ENCODE results near the gene PRRT2.
"Not testable (repeated sequence)": the region's sequence is repeated elsewhere in the genome, so short reads cannot be mapped to it uniquely, and the experiment has no call there.

The PRRT2 gene

DNA sequence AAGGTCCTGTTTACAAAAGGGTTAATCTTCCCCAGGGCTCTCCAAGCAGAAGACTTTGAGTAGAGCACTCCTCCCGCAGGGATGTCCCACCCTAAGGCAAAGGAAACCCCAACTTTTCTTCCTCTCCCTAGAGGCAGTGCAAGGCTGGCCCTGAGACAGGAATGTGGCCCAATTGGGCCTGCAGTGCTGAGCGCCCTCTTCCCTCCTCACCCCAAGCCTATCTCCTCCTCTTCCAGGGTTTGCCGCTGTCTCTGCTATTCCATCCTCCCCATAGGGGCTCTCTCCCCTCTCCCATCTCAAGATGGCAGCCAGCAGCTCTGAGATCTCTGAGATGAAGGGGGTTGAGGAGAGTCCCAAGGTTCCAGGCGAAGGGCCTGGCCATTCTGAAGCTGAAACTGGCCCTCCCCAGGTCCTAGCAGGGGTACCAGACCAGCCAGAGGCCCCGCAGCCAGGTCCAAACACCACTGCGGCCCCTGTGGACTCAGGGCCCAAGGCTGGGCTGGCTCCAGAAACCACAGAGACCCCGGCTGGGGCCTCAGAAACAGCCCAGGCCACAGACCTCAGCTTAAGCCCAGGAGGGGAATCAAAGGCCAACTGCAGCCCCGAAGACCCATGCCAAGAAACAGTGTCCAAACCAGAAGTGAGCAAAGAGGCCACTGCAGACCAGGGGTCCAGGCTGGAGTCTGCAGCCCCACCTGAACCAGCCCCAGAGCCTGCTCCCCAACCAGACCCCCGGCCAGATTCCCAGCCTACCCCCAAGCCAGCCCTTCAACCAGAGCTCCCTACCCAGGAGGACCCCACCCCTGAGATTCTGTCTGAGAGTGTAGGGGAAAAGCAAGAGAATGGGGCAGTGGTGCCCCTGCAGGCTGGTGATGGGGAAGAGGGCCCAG, 1.0 kb downstream of the PRRT2 start:
- no peak for DNase-seq (ENCODE audit: low read depth)

DNA sequence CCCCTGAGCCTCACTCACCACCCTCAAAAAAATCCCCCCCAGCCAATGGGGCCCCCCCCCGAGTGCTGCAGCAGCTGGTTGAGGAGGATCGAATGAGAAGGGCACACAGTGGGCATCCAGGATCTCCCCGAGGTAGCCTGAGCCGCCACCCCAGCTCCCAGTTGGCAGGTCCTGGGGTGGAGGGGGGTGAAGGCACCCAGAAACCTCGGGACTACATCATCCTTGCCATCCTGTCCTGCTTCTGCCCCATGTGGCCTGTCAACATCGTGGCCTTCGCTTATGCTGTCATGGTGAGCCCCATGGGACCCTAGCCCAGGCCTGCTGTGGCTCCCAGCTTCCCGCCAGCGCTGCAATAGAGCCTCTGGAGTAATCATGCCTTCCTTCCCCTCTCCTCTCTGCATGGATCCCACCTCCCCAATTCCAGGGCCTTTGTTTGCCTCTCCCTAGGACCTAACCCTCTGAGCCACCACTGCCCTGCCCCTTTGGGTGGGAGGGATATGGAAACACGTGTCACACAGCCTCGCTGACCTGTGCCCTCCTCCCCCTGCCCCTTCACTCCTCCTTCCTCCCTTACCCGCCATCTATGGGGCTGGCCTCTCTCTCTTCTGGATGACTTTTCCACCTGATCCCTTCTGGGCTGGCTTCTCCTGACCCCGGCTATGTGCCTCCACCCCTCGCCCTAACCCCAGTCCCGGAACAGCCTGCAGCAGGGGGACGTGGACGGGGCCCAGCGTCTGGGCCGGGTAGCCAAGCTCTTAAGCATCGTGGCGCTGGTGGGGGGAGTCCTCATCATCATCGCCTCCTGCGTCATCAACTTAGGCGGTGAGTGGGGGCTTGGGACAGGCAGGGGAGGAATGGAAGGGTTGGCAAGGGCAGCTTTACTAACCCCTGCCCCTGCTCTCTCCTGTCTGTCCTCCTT, 1.9 kb downstream of the PRRT2 start:
- no peak for DNase-seq (ENCODE audit: low read depth)

DNA sequence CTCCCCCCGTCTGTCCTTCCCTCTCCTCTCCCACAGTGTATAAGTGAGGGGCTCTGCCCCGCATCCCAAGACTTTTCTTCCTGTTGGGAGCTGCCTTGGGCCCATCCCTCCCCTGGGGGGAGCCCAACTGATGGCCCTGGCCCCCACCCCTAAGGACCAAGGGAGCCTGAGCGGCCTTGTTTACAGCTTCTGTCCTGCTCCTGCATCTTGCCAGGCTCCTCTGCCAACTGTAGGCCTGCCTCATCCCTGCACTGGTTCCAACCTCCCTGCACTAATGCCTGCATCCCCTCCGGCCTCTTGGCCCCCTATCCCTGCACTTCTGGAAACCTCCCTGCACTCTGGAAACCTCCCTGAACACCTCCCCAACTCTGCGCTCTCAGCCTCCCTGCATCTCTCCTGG, 2.6 kb downstream of the PRRT2 start:
- no peak for DNase-seq (ENCODE audit: low read depth)

DNA sequence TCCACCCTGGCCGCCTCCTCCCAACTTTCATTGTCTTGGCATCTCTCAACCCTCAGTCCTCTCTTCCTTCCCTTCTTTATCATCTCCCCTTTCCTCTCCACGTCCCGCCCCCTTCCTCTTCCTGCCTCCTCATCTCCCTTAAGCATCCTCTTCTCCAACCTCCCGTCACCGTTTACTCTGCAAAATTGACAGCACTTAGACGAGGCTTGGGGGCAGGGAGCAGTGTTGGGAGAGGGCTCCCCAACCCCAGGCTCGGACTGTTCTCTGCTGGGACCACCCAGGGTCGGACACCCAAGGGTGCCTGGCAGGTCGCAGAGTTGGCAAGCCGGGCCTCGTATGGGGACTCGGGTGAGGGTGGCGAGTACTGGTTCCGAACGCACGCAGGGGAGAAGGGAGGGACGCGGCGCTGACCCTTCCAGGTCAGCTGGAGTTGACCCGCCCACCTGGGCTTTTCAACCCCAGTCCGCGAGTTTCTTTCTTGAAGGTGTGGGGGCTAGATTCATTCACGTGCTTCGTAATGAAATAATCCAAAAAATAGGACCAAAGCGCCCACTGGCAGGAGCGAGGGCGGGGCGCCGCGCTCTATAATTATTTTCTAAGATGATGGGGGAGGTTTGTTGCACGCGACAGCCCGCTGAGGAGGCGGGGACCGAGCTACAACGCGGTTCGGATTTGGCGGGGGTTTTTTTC, 3.2 kb downstream of the PRRT2 start:
- DNase-seq (ENCODE audit: low read depth): no peak

DNA sequence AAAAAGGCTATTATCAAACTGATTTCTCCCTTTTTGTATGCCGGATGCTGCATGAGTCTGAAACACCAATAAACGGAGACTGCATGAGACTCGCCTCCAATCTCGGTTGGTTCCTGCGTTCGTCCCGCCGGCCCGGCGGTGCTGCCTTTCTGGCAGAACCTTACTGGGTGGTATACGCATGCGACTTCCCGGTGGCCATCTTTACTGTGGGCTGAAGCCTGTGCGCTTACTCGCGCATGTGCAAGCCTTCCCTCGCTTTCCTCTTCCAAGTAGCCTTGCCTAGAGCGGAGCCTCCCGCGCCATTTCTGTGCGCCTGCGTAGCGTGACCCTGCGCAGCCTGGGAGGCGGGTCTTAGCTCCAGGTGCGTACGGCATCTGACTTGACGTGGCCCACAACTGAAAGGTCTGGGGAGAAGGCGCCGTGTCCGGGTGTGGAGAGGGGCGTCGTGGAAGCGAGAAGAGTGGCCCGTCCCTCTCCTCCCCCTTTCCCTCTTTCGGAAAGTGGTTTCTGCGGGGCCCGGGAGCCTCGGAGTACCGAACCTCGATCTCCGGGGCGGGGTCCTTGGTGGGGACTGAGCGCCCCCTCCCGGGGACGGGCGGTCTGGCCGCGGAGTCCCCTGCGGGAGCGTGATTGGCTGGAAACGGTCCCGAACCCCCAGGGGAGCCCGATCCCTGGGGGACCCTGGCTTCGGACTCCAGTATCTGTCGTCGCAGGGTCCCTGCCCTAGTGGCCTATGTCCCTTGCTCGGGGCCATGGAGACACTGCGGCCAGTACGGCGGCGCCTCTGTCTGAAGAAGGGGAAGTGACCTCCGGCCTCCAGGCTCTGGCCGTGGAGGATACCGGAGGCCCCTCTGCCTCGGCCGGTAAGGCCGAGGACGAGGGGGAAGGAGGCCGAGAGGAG, 4.0 kb downstream of the PRRT2 start, which contains the start of gene PAGR1:
TSS of gene PAGR1 (plus strand) at position 360 of the 901 bp plus-strand sequence. CDS start at position 734, 374 bp downstream.
- DNase-seq (ENCODE audit: low read depth): peak; percentile 99

DNA sequence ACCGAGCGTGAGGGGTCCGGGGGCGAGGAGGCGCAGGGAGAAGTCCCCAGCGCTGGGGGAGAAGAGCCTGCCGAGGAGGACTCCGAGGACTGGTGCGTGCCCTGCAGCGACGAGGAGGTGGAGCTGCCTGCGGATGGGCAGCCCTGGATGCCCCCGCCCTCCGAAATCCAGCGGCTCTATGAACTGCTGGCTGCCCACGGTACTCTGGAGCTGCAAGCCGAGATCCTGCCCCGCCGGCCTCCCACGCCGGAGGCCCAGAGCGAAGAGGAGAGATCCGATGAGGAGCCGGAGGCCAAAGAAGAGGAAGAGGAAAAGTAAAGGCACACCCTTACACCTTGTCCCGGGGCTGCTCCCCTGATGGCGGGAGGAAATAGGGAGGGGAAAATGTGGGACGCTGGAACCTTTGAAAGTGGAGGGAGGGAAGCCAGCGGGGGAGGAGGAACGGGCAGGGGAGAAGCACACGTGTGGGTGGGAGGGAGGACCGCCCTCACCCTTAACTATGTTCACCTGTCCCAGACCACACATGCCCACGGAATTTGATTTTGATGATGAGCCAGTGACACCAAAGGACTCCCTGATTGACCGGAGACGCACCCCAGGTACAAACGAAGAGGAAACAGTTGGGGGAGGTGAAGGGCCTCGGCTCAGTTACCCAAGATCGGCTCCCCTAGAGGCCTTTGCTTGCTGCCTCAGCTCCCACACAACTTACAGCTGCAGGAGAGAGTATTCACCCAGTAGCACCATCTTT, 4.9 kb downstream of the PRRT2 start:
- DNase-seq (ENCODE audit: low read depth): no peak

DNA sequence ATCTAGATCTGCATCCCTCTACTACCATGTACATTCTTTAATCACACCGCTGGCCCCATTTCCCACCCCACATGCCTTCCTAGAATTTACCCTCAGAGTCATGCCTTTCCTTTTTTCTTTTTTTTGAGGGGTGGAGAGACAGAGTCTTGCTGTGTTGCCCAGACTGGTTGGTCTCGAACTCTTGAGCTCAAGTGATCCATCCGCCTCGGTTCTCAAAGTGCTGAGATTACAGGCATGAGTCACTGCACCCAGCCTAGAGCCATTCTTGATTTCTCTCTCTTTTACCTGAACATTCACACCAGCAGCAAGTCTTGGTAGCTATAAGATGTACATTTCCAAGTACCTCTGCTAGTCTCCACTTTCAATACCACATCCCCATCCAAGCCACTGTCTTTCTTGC, 6.1 kb downstream of the PRRT2 start:
- DNase-seq (ENCODE audit: low read depth): no peak

DNA sequence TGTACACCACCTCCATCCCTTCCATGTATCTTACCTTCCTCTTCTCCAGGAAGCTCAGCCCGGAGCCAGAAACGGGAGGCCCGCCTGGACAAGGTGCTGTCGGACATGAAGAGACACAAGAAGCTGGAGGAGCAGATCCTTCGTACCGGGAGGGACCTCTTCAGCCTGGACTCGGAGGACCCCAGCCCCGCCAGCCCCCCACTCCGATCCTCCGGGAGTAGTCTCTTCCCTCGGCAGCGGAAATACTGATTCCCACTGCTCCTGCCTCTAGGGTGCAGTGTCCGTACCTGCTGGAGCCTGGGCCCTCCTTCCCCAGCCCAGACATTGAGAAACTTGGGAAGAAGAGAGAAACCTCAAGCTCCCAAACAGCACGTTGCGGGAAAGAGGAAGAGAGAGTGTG, 7.5 kb downstream of the PRRT2 start:
- no peak for DNase-seq (ENCODE audit: low read depth)

DNA sequence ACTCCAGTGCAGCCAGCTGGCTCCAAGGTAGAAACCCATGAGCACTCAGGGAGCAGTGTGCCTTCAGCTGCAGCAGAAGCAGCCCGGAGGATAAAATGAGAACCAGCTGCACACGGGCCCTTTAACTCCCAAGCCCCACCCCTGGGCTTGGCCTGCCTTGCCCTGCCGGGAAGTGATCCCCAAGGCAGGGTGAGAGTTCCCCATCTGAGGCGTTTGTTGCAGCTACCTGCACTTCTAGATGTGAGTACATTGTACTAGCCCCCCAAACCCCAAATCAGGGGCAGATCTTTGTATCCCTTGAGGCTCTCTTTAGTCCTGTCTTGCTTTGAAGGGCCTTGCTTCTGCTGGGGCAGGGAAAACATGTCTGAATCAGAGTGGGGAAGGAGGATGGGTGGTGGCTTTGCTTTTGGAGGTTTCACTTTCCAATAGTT, 8.3 kb downstream of the PRRT2 start, which contains the start of gene MVP:
TSS of gene MVP (plus strand) at position 192 of the 431 bp plus-strand sequence. CDS start 10,088 bp downstream, outside the sequence.
- DNase-seq (ENCODE audit: low read depth): no peak

DNA sequence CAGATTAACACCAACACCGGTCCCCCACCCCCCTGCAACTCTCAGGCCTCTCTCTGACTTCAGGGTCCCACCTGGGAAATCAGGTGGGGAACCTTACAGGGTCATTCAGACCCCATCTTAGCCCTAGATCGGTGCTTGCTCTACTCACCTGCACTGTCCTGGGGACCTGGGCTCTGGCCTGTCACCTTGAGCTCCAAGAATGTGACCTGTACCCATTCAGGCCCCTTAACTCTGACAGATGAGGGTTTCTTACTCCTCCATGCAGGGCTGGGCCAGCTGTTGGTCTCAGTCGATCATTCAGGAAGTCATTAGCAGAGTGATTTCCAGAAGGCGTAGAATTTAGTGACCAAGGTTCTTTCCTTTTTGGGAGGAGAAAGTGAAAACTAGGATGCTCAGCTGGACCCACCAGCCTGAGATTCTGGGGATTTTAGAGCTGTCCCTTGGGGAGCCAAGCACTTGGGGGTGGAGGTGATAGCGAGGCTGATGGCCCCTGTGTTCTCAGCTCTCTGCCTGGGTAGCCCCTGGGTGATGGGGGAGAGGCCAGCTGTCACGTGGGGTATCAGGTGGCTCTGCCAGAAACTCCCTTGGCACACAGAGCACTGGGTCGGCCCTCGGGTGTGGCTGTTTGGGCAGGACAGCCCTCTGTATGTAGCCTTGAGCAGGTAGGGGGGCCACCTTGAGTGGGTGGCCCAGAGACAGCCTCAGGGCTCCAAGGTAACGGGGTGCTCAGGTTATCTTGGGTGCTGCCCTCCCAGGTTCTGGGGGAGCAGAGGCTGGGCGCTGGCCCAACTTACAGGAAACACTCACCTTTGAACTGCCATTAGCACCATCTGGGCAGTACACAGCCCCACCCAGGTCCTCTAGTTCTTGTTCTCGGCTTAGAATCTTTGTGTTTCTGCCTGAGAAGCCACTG, 9.0 kb downstream of the PRRT2 start:
- DNase-seq (ENCODE audit: low read depth): no peak

DNA sequence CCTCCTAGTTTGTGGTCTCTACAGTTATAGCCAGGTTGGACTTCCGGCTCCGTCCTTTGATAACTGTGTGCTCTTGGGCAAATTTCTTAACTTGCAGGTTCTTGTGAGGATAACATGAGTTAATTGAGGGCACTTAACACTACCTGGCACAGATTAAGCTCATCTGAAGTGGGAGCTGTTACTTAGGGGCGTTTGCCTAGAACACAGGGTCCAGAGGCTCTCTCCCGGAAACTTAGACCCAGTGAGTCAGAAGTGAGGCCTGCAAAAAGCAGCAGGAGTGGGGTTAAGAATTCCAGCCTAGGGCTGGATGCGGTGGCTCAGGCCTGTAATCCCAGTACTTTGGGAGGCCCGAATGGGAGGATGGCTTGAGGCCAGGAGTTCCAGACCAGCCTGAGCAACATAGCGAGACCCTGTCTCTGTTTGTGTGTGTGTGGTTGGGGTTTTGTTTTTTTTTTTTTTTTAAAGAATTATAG, 9.7 kb downstream of the PRRT2 start:
- no peak for DNase-seq (ENCODE audit: low read depth)

DNA sequence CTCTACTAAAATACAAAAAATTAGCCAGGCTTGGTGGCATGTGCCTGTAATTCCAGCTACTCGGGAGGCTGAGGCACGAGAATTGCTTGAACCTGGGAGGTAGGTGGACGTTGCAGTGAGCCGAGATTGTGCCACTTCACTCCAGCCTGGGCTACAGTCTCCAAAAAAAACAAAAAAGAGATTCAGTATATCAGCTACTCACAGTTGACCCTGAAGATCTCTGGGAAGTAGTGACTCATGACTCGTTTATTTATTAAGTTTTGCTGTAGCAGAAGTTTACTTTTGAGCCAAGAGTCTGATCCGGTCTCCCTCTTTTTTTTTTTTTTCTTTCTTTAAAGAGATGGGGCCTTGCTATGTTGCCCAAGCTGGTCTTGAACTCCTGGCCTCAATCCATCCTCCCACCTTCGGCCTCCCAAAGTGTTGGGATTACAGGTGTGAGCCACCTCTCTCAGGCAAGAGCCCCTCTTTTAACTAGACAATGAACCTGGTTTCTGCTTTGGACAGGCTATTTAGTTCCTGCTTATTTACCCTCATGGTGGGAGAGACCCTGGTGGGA, 12.7 kb downstream of the PRRT2 start:
- DNase-seq (ENCODE audit: low read depth): no peak

DNA sequence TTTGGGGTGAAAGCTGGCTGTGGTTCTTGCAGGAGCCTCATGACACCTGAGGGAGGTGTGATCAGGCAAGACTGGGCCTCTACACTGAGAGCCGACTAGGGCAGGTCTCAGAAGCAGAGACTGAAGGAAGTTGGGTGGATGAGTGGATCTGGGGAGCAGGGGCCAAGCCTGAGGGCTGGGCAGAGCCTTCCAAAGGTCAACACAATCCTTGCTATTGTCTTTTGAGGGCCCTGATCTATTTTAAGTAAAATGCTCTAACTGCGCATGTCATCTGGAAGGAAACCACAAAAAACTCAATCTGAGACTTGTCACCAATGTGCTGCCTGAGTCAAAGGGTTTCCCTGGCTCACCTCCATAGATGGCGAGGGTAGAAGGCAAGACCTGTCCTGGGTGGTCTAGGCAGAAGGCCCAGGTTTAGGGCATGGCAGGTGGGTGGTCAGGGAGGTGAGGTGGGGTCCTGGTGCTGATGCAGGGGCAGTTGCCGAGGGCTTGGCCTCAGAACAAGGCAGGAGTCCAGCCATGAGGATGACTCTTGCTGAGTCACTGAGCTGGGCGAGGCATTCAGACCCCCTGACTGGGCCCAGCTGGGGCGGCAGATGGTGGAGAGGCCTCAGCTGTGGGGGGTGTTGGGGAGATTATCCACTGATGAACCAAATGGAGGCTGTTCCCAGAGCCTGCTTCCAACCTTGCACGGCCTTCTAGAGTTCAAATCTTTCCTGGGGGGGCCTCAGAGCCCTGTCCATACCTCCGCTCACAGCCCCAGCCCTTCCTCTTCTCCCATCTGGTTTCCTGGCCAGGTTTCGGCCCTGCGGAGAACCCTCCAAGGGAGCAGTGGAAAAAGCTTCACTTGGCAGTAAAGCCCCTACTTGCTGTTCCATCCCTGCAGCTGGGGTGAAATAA, 13.4 kb downstream of the PRRT2 start:
- no peak for DNase-seq (ENCODE audit: low read depth)

DNA sequence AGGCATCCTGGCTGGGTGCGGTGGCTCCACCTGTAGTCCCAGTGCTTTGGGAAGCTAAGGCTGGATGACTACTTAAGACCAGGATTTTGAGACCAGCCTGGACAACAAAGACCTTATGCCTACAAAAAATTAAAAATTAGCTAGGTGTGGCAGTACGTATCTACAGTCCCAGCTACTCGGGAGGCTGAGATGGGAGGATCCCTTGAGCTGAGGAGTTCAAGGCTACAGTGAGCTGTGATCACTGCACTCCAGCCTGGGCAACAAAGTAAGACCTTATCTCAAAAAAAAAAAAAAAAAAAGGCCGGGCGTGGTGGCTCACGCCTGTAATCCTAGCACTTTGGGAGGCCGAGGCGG, 14.3 kb downstream of the PRRT2 start:
- DNase-seq (ENCODE audit: low read depth): no peak

DNA sequence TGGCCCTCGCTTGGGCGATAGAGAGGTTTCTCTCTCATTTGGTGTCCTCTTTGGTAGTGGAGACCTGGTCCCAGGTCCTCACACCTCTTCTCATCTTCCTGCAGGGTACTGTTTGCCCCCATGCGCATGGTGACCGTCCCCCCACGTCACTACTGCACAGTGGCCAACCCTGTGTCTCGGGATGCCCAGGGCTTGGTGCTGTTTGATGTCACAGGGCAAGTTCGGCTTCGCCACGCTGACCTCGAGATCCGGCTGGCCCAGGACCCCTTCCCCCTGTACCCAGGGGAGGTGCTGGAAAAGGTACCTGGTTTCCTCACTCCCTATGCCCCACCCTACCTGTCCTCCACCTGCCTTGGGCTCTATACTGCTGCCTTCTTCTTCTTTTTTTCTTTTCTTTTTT, 18.8 kb downstream of the PRRT2 start:
- no peak for DNase-seq (ENCODE audit: low read depth)

DNA sequence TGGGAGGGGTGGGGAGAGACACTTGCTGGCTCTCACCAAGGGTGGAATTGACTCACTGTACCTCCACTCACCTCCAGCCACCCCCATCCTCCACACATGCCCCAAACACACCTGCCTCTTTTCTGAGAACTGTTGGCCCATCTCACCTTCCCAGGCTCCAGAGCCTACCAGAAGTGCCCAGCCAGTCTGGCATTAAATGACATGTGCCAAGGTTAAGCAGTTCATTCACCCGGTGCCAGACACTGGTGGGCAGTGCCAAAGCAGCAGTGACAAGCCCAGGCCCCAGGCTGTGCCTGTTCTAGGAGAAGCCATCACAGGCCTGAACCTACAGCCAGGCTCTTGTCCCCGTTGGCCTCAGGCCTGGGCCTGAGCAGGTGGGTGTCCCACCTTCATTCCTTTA, 19.5 kb downstream of the PRRT2 start:
- no peak for DNase-seq (ENCODE audit: low read depth)

DNA sequence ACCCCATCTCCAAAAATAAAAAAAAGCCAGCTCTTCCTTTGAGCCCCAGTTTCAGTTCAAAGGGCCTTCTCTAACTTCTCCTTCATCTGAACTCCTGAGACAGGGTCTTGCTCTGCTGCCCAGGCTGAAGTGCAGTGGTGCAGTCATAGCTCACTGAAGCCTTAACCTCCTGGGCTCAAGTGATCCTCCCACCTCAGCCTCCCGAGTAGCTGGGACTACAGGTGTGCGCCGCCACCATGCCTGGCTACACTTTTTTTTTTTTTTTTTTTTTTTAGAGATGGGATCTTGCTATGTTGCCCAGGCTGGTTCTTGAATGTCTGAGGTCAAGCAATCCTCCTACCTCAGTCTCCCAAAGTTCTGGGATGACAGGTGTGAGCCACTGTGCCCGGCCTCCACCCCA, 21.2 kb downstream of the PRRT2 start:
- DNase-seq (ENCODE audit: low read depth): not testable (repeated sequence)

DNA sequence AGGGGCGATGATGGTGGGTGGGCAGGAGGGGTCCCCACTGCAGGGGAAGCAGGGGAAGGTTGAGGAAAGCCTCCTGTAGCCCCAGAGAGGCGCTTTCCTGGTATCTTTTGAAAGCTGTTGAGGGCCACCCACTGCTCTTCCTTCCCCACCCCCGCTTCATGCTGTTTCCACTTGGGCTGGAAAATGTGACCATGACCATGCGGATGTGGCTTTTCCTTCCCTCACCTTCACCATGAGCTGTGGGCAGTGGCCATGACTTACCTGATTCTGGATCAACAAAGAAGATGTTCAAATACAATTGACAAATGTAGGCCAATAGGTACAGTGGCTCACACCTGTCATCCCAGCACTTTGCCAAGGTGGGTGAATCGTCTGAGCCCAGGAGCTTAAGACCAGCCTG, 22.1 kb downstream of the PRRT2 start:
- no peak for DNase-seq (ENCODE audit: low read depth)

All from HS-27A (cell line).